ENCODE measurements around the gene NCBP3.

DNA sequence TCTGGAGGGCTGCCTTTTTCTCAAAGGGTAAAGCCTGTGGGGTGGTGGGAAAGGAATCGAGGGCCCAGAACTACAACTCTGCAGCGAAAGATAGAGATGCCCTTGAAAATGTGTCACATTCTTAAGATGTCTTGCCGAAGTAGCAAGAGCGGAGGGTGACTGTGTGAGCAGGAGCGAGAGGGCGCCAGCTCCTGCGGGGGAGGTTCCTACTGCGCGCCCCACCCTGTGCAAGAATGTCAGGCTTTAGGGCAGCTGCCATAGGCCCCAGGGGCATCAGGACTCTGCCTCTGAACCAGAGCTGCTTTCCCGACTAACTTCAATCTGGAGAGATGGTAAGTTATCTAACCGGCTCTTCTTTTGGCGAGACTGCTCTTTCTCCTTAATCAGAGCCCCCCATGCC, 33.3 kb downstream of the NCBP3 start:
- TF ChIP-seq POLR2A (IDR thresholded peaks at IDR 0.05): no peak
- TF ChIP-seq, protein P1, sequence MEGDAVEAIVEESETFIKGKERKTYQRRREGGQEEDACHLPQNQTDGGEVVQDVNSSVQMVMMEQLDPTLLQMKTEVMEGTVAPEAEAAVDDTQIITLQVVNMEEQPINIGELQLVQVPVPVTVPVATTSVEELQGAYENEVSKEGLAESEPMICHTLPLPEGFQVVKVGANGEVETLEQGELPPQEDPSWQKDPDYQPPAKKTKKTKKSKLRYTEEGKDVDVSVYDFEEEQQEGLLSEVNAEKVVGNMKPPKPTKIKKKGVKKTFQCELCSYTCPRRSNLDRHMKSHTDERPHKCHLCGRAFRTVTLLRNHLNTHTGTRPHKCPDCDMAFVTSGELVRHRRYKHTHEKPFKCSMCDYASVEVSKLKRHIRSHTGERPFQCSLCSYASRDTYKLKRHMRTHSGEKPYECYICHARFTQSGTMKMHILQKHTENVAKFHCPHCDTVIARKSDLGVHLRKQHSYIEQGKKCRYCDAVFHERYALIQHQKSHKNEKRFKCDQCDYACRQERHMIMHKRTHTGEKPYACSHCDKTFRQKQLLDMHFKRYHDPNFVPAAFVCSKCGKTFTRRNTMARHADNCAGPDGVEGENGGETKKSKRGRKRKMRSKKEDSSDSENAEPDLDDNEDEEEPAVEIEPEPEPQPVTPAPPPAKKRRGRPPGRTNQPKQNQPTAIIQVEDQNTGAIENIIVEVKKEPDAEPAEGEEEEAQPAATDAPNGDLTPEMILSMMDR (IDR thresholded peaks at IDR 0.05): no peak

Data from gastroesophageal sphincter (tissue), 3 donors.